LNCaP clone FGC (cell line): ENCODE data around the gene OR51A2.

Experiments
- DNase-seq: peaks from one replicate; pipeline ENCODE4 v3.0.0-alpha.2; 2011; ENCODE audit warnings: low read depth
- H3K4me3 ChIP-seq: 2 replicates; pipeline ENCODE4 v1.5.1; 2011; ENCODE audit warnings: mild to moderate bottlenecking, low read depth, low read length, control low read depth
- TF ChIP-seq, protein P1 (sequence below): IDR thresholded peaks from 2 replicates; pipeline ENCODE4 v1.5.1; 2012; ENCODE audit warnings: mild to moderate bottlenecking; ENCODE audit not compliant: control insufficient read depth, insufficient read depth; ENCODE audit errors: extremely low read depth

Gene OR51A2

DNA sequence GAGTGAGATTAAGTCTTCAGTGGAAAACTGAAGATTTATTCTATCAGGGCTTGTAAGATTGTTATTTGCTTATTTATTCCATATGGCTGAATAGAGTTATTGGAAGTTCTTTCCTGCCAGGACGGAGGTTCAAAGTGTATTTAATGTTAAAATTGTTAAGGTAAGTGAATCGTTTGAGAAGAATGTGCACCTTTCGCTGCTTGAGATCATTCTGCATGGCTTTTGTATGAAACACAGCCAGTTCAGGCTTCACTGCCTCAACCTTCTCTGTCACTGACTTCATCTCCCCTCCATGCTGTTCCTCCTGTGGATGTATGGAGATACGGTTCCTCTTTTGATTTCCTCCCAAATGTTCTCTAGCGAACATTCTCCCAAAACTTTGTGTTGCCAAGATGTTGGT lies 19.9 kb upstream of the OR51A2 start:
- no peak for DNase-seq
- TF ChIP-seq, protein P1, sequence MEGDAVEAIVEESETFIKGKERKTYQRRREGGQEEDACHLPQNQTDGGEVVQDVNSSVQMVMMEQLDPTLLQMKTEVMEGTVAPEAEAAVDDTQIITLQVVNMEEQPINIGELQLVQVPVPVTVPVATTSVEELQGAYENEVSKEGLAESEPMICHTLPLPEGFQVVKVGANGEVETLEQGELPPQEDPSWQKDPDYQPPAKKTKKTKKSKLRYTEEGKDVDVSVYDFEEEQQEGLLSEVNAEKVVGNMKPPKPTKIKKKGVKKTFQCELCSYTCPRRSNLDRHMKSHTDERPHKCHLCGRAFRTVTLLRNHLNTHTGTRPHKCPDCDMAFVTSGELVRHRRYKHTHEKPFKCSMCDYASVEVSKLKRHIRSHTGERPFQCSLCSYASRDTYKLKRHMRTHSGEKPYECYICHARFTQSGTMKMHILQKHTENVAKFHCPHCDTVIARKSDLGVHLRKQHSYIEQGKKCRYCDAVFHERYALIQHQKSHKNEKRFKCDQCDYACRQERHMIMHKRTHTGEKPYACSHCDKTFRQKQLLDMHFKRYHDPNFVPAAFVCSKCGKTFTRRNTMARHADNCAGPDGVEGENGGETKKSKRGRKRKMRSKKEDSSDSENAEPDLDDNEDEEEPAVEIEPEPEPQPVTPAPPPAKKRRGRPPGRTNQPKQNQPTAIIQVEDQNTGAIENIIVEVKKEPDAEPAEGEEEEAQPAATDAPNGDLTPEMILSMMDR, result no peak
- no peak overlapping the region for H3K4me3 ChIP-seq

DNA sequence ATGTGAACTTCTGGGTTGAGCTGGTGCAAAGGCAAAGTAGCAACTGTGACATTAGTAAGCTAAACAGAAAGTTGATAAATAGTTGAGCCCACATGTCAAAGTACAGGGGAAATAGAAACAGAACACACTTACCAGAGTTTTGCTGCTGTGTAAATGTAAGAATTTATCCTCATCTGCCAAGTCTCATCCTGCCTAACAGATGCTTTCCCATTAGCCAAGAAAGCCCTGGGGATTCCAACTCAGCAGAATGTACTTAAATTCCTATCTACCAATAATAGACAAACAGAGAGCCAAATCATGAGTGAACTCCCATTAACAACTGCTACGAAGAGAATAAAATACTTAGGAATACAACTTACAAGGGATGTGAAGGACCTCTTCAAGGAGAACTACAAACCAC lies 7.3 kb upstream of the OR51A2 start:
- TF ChIP-seq, protein P1, result no peak
- H3K4me3 ChIP-seq, result no peak overlapping the region
- no peak for DNase-seq

DNA sequence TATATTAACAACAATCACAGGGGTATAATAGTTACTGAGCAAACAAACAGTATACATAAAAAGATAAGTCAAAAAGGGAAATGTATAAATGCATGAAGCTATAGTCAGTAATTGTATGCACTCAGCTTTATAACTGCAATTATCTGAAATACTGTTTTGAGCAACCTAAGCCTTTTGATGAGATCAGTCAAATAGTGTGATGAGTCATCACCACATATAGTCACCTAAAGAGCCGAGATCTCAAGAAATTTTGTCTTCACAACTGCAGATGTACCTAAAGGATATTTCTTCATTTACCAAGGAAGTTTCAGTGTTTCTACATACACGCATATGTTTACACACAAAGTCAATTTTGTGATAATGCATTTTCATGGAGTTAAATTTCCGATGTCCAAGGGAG lies 5.4 kb upstream of the OR51A2 start:
- no peak overlapping the region for H3K4me3 ChIP-seq
- no peak for DNase-seq
- TF ChIP-seq, protein P1, result no peak

DNA sequence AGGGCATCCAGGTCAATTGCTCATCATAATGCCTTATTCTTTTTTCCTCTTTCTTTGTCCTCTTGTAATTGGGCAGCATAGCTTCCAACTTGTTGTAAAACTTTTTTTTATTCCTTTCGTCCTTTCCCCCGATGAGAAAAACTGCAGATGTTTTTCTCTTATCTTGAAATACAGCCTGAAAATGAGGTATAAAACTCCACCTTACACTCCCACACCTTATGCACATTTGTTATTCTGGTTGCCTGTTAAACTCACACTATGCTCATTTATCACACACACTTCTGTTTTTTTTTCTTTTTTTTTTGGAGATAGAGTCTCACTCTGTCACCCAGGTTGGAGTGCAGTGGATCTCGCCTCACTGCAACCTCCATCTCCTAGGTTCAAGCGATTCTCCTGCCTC lies 1.9 kb upstream of the OR51A2 start:
- no peak for DNase-seq
- TF ChIP-seq, protein P1, result no peak
- no peak overlapping the region for H3K4me3 ChIP-seq

DNA sequence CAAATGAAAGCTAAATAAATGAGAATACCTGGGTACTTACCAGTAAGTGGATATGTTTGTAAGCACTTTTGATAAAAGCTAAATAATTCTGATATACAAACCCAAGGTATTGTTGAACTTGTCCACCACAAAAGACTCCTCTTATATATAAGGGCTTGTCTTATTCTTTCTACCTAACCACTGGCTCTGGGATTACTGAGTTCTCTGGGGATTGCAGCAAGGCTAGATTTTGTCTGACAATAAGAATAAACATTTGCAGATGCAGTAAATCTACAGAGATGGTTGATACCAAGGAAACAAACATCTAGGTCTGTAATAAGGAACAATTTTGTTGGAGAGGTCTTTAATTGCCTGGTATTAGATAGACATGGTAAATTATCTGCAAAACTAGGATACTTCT lies 8.0 kb downstream of the OR51A2 start, which contains the start of gene OR51A4:
Gene OR51A4, minus strand, starts transcription at position 101 of the 400 bp plus-strand sequence. CDS start 505 bp downstream, outside the sequence.
- DNase-seq, result no peak
- TF ChIP-seq, protein P1, result no peak
- H3K4me3 ChIP-seq, result no peak within 1 kb of the TSS

DNA sequence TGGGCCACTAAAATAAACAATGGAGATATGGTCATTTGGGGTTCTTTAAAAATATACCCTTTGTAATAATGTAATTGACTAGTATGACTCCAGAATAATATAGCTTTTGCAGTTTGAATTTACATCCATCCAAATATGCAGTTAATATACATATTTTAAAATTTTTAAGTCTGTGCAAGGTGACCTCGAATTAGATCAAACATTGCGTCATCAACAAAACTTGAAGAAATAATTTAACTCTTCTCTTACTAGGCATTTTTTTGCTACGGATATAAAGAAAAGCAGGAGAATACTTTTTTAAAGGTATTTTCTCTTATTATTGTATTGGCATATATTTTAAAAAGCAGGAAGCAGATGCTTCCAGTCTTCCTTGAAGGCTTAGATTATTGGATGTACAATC lies 18.8 kb downstream of the OR51A2 start:
- no peak for DNase-seq
- H3K4me3 ChIP-seq, result no peak overlapping the region
- TF ChIP-seq, protein P1, result no peak

DNA sequence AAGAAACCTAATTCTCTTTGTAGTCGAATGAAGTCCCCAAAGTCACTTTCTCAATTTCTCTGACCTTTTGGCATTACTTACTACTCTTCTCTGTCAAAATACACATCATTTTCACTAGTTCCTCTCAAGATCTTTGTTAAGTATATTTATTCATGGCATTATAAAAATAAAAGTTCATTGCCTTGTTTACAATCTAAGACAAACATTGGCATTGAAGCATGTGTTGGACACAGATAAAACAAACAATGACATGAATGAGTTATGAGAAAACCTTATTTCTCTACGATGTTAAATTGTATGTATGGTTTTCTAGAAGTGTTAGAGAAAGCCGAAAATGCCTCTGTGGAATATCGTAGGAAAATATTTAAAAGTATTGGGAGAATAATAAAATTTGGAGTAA lies 22.8 kb downstream of the OR51A2 start:
- peak; percentile 94 for DNase-seq
- no peak overlapping the region for H3K4me3 ChIP-seq
- TF ChIP-seq, protein P1, result no peak
